GM21390 (cell line): Measurements from ENCODE around the gene LTB4R2.
A peak's percentile ranks its signal among the peaks of the same experiment; 100 is the strongest.
"Not testable (repeated sequence)": the region's sequence is repeated elsewhere in the genome, so short reads cannot be mapped to it uniquely, and the experiment has no call there.

Source experiments
- ATAC-seq: cut with Tn5 transposase; IDR thresholded peaks from one replicate; pipeline ENCODE4 v1.9.1; 2021; ENCODE audit not compliant: unreplicated experiment

LTB4R2 gene

DNA sequence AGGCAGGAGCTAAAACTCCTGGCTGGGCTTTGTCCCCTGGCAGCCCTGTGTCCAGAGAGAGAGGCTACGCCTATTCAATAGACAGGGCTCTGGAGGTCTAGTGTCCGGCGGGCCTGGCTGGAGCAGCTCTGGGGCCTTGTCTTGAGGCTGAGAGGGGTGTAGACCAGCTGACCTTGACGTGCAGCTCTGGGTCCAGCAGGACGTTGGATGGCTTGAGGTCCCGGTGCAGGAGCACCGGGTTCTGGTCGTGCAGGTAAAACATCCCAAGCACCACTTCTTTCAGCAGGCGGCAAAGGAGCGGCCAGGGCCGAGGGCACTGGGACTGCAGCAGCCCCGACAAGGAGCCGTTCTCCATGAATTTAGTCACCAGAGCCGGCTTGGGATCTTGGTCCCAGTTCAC is 28.9 kb downstream of the LTB4R2 start:
- no peak for ATAC-seq

DNA sequence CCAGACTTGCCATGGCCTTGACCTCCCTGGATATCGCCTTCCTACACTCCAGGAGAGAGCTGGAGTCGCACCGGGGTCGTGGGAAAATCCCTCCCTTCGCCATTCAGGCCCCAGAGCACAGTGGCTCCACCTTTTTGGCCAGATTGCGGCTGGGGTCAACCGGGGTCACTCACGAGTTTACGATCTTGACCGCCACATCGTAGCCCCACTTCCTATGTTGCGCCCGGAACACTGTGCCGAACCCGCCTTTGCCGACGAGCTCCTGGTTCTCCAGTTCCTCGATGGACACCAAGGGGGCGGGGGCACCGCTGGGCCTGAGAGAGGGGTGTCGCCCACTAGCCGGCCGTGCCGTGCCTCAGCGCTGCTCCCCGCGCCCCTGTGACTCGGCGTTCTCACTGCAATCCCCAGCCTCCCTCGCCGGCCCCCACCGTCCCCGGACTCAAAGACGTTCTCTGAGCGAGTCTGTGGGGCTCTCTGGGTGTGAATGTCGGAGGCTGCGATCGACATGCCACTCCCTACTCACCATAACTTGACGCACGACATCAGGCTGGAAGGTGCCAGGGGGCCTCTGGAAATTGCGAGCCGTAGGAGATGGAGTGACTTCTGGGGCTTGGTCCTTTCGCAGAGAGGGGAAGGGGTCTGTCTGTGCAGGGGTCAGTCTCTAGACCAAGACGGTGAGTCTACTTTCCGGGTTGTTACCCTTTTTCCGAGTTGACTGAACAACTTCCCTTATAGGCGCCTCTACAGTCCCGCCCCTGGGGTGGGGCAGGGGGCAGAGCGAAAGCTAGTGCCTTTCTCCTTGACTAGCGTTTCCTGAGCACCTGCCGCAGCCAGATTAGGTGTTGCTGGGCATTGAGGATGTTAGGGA is 29.6 kb downstream of the LTB4R2 start, which contains the start of gene RIPK3:
Gene RIPK3 (minus strand): TSS at position 708 of the 868 bp plus-strand sequence. CDS start 165 bp downstream, at position 543.
- ATAC-seq: peak; percentile 94

DNA sequence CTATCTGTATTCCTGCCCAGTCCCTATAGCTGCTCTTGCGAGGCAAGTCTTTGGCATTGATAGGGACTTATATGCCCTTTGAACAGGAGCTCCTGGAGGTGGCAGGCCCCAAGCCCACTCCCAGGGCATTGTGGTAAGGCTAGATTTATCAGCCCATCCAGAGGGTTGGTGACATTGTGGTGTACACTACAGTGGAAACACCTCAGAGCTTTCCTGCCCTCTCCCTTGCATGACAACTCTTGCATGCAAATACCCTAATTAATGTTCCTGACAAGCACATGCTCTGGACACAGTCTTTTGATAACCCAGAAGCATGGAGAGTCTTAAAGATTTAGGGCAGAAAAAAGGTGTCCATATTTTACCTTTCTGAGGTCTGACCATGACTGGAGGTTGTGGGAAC is 30.7 kb downstream of the LTB4R2 start:
- no peak for ATAC-seq

DNA sequence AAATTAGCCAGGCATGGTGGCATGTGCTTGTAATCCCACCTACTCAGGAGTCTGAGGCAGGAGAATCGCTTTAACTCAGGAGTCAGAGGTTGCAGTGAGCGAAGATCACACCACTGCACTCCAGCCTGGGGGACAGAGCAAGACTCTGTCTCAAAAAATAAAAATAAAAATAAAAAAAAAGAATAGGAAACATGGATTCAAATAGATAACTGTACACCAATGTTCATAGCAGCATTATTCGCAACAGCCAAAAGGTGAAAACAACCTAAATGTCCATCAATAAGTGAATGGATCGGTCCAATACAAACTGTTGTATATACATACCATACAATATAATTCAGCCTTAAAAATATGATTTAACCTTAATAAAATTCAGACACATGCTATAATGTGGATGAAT is 32.9 kb downstream of the LTB4R2 start:
- ATAC-seq: no peak

DNA sequence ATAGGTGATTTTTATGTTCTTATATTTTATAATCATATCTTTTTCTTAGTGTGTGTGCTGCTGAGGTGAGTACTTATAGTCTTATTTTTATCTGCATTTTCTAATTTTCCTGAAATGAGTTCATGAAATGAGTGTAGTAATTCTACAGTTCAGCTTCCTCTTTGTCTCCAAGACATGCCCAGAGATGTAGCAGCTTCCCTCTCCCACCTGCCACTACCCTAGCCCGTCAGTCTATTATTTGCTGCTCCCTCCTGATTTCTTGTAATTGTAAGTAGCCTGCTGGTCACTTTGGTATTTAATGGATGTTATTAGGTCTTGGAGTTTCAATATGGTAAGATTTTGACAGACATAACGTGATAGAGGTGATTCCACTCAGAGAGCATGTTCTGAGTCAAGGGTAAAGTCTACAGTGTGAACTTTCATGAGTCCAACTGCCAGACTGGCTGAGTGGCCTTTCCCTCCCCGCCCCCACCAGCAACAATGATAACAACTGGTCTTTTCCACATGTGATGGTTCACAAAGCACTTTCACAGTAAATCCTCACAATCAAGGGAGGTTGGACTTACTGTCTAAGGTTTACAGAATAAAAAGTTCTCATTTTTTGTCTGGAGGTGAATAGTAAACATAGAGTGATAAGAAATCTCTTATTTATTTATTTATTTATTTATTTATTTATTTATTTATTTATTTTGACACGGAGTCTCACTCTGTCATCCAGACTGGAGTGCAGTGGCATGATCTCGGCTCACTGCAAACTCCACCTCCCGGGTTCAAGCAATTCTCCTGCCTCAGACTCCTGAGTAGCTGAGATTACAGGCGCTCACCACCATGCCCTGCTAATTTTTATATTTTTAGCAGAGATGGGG is 34.1 kb downstream of the LTB4R2 start:
- ATAC-seq: no peak

DNA sequence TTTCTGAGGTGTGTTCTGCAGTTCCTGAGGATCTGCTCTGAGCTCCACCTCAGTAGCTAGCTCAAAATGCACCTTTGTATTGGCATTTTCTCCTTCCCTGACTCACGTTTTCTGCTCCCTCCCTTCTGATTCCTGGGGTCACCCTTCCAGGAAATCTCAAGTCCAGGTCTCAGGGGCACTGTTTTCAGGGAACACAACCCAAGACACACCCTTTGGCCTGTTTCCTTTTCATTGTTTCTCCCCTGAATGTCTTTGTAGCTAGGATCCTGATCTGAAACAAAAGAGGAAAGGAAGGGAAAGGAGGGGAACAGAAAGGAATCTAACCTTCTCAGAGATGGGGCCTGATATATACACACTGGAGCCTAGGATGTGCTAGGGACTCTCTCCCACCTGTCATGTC is 37.2 kb downstream of the LTB4R2 start:
- no peak for ATAC-seq

DNA sequence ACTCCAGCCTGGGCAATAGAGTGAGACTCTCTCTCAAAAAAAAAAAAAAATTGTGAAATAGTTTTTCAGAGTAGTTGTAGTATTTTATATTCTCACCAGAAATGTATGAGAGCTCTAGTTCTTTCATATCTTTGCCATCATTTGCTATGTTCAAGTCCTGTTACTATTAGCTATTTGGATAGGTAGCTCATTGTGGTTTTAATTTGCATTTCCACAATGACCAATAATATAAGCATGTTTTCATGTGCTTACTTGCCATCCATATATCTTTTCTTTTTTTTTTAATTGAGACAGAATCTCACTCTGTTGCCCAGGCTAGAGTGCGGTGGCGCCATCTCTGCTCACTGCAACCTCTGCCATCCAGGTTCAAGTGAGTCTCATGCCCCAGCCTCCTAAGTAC is 38.2 kb downstream of the LTB4R2 start:
- ATAC-seq: no peak

DNA sequence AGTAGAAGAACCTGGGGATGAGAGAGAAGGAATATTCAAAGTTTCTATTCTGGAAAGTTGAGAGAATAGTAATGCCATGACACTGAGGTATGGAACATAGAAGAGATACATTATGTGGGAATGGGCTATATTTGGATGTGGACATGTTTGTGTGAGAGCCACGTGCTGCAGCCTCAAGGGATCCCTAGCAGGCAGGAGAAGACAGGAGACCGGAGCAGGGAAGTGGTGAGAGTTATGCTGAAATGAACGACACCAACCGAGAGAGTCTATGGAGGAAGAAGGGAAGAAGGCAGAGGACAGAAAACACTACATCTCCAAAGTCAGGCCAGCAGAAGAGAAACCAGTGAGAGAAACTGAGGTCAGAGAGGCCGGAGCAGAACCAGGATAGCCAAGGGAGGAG is 39.8 kb downstream of the LTB4R2 start:
- ATAC-seq: no peak

DNA sequence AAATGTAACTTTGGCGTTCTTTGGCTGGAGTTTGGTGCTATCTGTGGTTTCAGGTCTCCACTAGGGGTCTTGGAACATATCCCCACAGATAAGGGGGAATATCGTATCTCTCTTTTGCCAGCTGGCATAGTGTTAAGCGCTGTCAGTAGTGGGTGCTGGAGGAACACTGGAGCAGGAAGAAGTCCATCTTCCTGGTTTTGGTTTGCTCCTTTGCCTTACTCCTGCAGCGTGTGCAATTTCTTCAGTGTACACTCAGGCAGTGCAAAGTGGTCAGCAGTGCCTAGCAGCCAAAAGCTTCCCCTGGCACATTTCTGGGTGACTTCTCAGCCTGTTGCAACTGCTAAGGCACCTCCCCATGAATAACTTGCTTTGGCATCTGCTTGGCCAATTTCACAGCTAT is 41.6 kb downstream of the LTB4R2 start:
- ATAC-seq: no peak

DNA sequence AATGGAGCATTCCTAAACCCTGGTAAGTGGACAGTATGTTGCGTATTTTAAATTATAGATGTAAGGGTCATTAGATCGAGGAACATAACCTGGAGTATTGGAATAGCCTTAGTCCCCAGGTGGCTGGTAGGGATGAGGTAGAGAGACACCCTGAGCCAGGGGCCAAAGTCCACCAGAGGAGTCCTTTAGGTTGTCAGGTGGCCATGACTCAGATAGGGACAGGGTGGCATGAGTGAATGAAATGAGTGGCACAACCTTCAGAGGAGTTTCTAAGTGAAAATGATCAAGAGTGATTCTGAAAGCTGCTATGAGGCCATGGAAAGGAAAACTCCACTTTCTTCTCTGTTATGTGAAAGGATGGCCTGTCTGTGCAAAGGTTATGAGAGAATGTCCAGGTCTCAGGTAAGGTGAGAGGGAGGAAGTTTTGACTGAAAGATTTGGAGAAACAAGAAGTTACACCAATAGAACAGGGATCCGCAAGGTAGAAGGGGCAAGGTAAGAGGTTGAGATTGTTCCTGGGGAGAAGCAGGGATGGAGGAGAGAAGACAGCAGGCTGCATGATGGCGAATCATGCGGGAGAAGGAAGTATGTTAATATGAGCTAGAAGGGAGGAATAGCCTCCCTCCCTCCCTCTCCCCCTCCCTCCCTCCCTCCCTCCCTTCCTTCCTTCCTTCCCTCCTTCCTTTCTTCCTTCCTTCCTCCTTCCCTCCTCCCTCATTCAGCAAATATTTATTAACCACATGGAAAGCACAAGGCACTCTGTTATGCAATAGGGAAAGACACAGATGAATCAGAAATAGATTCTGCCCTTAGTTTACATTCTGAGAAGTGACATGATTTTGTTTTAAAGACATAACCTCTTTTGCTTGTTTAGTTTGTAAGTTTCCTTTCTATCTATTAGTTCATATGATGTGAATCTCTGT is 43.9 kb downstream of the LTB4R2 start:
- no peak for ATAC-seq

DNA sequence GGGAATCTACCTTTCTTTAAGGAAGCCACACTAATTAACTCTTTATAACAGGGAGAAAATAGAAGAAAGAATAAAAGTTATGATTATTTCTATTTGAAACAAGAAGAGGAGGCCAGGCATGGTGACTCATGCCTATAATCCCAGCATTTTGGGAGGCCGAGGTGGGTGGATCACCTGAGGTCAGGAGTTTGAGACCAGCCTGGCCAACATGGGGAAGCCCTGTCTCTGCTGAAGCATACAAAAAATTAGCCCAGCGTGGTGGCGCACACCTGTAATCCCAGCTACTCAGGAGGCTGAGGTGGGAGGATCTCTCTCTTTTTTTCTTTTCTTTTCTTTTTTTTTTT is 44.5 kb downstream of the LTB4R2 start:
- ATAC-seq: not testable (repeated sequence)

DNA sequence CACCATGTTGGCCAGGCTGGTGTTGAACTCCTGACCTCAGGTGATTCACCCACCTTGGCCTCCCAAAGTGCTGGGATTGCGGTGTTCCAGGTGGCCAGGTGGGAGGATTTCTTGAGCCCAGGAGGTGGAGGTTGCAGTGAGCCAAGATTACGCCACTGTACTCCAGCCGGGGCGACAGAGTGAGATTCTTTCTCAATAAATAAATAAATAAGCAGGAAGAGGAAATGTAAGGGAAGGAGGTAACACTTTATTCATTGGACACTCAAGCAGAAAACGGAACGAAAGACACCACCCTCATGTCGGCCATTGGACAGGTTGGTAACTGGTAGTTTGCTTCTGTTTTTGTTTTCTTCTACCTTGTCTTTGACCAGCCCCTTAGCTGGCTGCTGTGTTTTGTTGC is 45.1 kb downstream of the LTB4R2 start:
- no peak for ATAC-seq

DNA sequence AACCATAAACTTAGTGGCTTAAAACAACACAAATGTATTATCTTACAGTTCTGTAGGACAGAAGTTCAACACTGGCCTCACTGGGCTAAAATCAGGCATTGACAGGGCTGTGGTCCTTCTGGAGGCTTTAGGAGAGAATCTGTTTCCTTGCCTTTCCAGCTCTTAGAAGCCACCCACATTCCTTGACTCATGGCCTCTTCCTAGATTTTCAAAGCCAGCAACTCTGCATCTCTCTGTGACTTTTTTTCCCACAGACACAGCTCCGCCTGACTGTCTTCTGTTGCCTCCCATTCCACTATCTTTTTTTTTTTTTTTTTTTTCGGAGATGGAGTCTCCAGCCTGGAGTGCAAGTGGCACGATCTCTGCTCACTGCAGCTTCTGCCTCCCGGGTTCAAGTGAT is 46.3 kb downstream of the LTB4R2 start:
- no peak for ATAC-seq

DNA sequence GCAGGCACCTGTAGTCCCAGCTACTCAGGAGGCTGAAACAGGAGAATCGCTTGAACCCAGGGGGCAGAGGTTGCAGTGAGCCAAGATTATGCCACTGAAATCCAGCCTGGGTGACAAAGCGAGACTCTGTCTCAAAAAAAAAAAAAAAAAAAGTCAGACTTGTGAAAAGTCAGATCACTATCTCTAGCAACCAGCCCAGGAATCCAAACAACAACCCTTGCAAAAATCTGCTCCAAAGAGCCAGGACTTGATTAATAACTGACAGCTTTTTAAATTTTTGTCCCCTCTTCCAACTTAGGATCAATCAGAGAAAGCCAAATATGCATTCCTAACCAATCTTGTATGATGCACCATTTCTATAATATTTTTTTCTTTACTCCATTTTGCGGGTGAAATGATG is 50.3 kb downstream of the LTB4R2 start:
- no peak for ATAC-seq

DNA sequence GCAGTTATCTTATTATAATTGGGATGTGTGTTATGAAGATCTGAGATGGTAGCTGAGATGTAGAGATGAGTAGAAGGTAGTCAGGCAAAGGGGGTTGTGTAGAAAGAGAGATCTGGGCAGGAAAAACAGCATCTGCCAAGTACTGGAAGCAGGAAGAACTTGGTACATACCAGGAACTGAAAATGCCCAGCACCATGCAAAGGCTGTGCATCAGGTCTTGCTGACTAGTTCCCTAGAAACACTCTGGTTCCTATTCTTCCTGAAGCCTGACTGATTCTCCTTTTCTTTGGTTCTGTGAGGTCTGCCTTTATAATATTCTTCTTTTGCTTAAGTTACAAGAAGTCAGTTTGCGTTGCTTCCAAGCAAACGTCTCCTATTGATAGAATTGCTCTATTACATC is 51.4 kb downstream of the LTB4R2 start:
- ATAC-seq: no peak
